Mammary epithelial cell (primary cell): ENCODE data around the gene PLA2G6.
A peak's percentile ranks its signal among the peaks of the same experiment; 100 is the strongest.

Experiments
- CTCF ChIP-seq, 2 donors: IDR thresholded peaks in 1 of 2; conservative IDR thresholded peaks in 1 of 2; 2 replicates each; pipeline ENCODE4 v1.5.1; 2011 to 2012; ENCODE audit warnings: inconsistent platforms in 2 of 2, low read length in 2 of 2, mild to moderate bottlenecking in 2 of 2, control low read depth in 1 of 2, low read depth in 1 of 2; ENCODE audit not compliant: insufficient read depth in 1 of 2; ENCODE audit errors: extremely low read depth in 1 of 2
- EZH2 ChIP-seq: IDR thresholded peaks from 2 replicates; pipeline ENCODE4 v1.6.1; 2012; ENCODE audit warnings: low read length, inconsistent platforms, borderline replicate concordance

- no peak for TF ChIP-seq EZH2
- peak; percentile 4 to 31 for TF ChIP-seq CTCF (conservative IDR thresholded peaks at IDR 0.05 in 1 of 2, IDR thresholded peaks at IDR 0.05 in 1 of 2; ENCODE audit: extremely low read depth in 1 of 2, insufficient read depth in 1 of 2, low read depth in 1 of 2, low read length in 2 of 2)
Measured at GRCh38 chr22:38124236-38124974, 57.2 kb downstream of the PLA2G6 start.
